ENCODE measurements around the gene ITGBL1.

The ITGBL1 gene

DNA sequence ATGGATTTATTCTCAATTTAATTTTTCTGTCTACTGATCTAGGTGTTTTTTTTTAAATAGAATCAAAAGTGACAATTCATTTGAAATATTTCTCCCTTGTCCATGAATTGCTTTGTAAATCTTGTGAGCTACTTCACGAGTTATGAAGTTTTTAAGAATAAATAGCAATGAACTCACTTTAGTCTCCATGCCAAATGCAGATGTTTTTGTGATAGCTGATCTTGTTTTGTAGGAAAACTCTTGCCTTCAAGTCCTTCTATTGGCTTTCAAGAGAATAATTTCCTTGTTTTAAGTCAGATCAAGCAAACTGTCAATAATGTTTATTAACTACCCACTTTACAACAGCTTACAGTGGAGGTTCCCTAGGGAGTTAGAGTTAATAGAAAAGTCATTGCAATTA lies 99.8 kb downstream of the ITGBL1 start:
- in situ Hi-C loops (cut with HindIII; ENCODE audit: low sequenced_read_pairs), result no loop called here

- in situ Hi-C loops (cut with HindIII; ENCODE audit: low sequenced_read_pairs), result no loop called here
Measured at GRCh38 chr13:101552786-101553185, 100.3 kb downstream of the ITGBL1 start.

- in situ Hi-C loops (cut with HindIII; ENCODE audit: low sequenced_read_pairs), result no loop called here
Measured at GRCh38 chr13:101554420-101555125, 102.1 kb downstream of the ITGBL1 start.

DNA sequence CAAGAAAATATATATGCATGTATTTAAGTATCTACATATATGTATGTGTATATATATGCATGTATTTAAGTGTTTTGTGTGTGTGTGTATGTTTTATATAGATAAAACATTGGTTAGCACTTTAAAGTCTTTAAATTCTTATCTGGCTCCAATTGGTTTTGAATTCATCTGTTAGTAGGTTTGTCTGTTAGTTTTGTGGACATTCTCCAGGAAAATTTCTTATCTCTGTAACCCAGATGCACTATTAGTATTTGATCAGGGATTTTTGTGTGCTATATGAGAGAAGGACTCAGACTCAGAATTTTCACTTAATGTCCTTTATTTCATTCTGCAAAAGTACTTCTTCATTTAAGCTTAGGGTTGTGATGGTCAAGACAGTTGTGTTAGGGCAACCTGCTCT lies 103.1 kb downstream of the ITGBL1 start:
- in situ Hi-C loops (cut with HindIII; ENCODE audit: low sequenced_read_pairs), result no loop called here

DNA sequence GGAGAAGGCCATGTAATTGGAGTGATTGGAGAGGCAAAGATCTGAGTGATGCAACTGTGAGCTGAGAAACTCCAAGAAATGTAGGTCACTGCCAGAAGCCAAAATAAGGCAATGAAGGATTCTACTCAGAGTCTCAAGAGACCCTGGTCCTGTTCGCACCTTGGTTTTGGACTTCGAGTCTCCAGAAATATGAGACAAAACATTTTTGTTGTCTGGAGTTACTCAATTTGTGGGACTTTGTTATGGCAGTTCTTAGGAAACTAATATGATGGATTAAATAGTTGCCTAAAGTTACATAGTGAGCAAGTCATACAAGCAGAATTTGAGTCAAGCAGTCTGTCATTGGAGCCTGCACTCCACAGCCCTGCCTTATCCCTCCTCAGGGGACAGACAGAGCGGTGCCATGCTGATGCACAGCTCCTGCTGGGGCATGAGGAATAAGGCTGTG lies 104.2 kb downstream of the ITGBL1 start:
- in situ Hi-C loops (cut with HindIII; ENCODE audit: low sequenced_read_pairs), result no loop called here

GRCh38 chr13:101565317-101565716 lies 112.8 kb downstream of the ITGBL1 start:
- in situ Hi-C loops (cut with HindIII; ENCODE audit: low sequenced_read_pairs), result no loop called here

GRCh38 chr13:101567841-101568240 lies 115.4 kb downstream of the ITGBL1 start:
- in situ Hi-C loops (cut with HindIII; ENCODE audit: low sequenced_read_pairs), result no loop called here

DNA sequence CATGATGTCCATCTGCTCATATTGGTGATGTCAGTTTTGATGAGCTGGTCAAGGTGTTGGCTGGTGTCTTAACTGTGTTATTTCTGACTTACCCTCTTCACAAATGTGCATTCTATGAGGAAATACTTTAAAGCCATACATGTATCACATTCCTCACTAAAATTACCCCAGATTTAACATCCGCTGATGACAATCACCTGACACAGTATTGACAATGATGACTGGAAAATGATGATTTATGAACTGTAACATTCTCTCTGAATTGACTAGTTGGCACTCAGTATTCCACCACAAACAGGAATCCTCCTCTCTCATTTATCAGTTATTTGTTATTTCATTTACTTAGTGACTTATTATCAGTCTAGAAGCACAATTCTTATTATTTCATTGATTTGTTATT lies 117.3 kb downstream of the ITGBL1 start:
- in situ Hi-C loops (cut with HindIII; ENCODE audit: low sequenced_read_pairs), result no loop called here

DNA sequence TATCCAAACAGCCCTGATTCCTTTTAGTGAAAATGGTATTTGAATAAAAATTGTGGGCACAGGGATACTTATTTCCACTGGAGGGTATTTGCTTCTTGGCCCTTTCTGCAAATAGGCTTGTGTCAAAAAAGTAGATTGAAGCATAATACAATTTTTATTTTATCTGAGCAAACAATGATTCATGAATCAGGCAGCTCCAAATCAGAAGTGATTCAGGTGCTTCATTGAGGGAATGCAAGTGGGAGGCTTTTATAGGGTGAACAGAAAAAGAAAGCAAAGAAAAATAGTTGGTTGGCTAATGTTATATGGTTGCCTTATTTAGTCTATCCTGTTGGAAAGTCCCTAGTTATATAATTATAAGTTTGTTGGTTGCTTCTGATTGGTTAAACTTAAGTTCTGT lies 117.9 kb downstream of the ITGBL1 start:
- in situ Hi-C loops (cut with HindIII; ENCODE audit: low sequenced_read_pairs), result no loop called here

DNA sequence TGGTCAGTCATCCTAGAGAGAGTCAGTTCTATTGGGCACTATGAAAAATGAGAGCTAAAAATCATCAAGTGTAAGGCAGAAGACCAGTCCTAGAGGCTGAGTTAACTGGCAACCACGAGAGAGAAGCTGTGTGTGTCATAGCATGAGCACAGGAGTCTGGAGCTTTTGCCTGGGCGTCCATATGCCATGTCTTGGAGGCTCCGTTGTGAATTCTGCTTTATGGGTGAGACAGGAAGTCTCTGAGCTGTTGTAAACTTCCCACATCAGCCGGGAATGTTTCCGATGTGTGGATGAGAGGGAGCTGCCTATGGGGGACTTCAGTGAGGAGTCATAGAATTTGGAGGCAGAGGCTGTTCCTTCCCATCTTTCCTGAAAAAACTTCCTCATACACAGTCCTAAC lies 120.0 kb downstream of the ITGBL1 start:
- in situ Hi-C loops (cut with HindIII; ENCODE audit: low sequenced_read_pairs), result no loop called here

- in situ Hi-C loops (cut with HindIII; ENCODE audit: low sequenced_read_pairs), result no loop called here
Measured at GRCh38 chr13:101575581-101575980, 123.1 kb downstream of the ITGBL1 start.

GRCh38 chr13:101576455-101576854 lies 124.0 kb downstream of the ITGBL1 start:
- in situ Hi-C loops (cut with HindIII; ENCODE audit: low sequenced_read_pairs), result no loop called here

DNA sequence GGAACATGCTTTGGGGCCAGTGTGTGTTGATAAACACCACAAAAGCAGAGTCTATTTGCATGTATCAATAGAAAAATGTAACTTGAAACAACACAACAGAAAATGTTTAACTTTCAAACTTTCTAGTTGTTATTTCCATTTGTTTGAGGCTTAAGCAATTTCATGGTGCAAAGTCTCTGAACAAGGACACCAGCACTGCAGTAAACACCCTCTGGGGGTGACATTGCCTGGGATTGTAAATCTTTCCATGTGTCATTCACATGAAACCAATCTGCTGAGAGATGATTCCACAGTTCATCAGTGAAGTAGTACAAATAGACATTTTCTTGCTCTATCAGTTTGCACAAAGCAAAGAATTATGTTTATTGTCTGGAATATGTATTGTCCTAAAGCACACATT lies 124.5 kb downstream of the ITGBL1 start:
- in situ Hi-C loops (cut with HindIII; ENCODE audit: low sequenced_read_pairs), result no loop called here

GRCh38 chr13:101579281-101579802 lies 126.9 kb downstream of the ITGBL1 start:
- in situ Hi-C loops (cut with HindIII; ENCODE audit: low sequenced_read_pairs), result no loop called here

- in situ Hi-C loops (cut with HindIII; ENCODE audit: low sequenced_read_pairs), result no loop called here
Measured at GRCh38 chr13:101584331-101584730, 131.9 kb downstream of the ITGBL1 start.

DNA sequence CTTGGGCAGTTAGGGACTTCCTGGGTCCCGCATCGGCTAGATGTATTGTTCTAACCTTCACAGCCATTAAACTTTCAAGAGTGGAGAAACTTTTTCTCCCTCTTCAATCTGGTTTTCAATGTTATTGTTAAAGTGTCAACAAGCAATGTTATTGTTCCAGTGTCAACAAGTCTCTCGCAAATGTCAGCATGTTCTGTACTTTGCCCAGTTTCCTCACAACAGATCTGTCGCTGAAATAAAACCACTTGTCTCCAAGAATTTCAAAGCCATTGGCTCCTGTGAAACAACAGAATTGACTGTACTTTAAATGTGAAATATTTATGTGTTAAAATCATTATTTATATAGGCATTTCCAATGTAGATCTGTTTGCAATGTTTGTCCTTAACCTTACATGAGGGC lies 138.0 kb downstream of the ITGBL1 start:
- in situ Hi-C loops (cut with HindIII; ENCODE audit: low sequenced_read_pairs), result no loop called here

DNA sequence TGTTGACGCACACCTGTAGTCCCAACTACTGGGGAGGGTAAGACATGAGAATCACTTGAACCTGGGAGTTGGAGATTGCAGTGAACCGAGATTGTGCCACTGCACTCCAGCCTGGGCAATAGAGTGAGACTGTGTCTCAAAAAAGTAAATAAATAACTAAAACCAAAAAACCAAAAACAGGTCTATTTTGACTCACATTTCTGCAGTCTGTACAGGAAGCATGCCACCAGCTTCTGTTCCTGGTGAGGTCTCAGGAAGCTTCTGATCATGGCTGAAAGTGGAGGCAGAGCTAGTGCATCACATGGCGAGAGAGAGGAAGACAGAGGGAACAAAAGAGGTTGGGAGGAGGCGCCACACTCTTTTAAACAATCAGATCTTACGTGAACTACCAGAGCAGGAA lies 142.5 kb downstream of the ITGBL1 start:
- in situ Hi-C loops (cut with HindIII; ENCODE audit: low sequenced_read_pairs), result no loop called here

GRCh38 chr13:101596803-101597202 lies 144.3 kb downstream of the ITGBL1 start:
- in situ Hi-C loops (cut with HindIII; ENCODE audit: low sequenced_read_pairs), result no loop called here

DNA sequence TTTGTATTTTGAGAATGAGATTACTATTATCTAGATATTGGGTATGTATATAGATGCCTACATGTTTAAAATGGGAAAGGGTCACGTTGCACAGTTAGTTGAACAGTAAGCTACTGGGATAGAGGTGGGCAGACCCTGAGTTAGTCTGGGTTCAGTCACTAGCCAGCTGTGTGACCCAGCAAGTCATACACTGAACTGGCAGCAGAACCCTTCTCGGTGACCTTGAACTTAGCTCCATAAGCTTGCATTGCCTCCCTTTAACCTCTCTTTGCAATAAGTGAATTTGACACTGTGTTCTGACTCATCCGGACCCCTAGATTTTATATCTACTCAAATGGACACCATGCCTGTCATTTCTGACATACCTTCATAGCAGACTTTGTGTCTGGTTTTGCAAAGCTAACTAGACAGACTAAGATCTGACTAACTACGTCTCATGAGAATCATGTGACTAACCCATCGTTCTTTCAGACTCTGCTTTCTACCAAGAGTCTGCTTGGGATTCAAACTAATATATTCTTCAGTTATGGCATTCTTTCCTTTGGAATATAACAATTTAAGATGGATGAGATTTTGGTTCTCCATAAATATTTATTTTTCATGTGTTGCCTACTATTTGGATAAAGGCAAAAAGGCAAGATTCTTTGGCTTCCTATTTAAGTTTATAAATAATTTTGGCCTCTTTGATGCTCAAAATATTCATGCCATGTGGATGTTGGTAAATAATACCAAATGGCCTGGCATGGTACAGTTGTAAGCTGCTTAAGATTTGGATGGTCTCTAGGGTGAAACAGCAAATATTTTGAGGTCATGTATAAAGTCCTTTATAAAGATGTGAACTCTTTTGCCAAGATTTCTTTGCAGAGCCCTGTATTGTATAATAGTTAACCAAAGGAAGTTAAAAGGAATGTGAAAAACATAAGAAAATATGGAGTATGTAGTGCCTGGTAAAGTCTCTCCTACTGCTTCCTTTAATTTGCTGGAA lies 159.3 kb downstream of the ITGBL1 start:
- in situ Hi-C loops (cut with HindIII; ENCODE audit: low sequenced_read_pairs), result no loop called here

- in situ Hi-C loops (cut with HindIII; ENCODE audit: low sequenced_read_pairs), result no loop called here
Measured at GRCh38 chr13:101612735-101613134, 160.3 kb downstream of the ITGBL1 start.

GRCh38 chr13:101614491-101614890 lies 162.0 kb downstream of the ITGBL1 start:
- in situ Hi-C loops (cut with HindIII; ENCODE audit: low sequenced_read_pairs), result no loop called here
